Small intestine (tissue), 7 donors: ENCODE data around the gene PTGR1. TPM values are rescaled to one million over a fixed set of nuclear protein-coding genes. Genes with fewer than 3 reads are reported as not detected.
"Not testable (repeated sequence)": the region's sequence is repeated elsewhere in the genome, so short reads cannot be mapped to it uniquely, and the experiment has no call there.

ENCODE experiments used
- DNase-seq, 2 donors: peaks; one replicate each; pipeline versions ENCODE4 v3.0.0 to v3.0.0-alpha.2; 2013
- FAIRE-seq: peaks from 2 replicates; lab custom pipeline; 2012; peaks lifted over from hg19 to GRCh38; lab: Jason Lieb, UNC
- H3K27ac ChIP-seq, 3 donors: one replicate each; pipeline ENCODE4 v1.5.1; 2013; ENCODE audit warnings: low read length in 2 of 3, mild to moderate bottlenecking in 2 of 3, control low read depth in 1 of 3, inconsistent platforms in 1 of 3, low read depth in 1 of 3, moderate library complexity in 1 of 3
- H3K27me3 ChIP-seq, 3 donors: one replicate each; pipeline ENCODE4 v1.6.1; 2013; ENCODE audit warnings: low read length in 3 of 3, inconsistent platforms in 1 of 3; ENCODE audit not compliant: control insufficient read depth in 3 of 3, insufficient read depth in 3 of 3
- H3K36me3 ChIP-seq, 3 donors: one replicate each; pipeline ENCODE4 v1.6.1; 2013; ENCODE audit warnings: low read length in 3 of 3, inconsistent platforms in 1 of 3, low read depth in 1 of 3, mild to moderate bottlenecking in 1 of 3, moderate library complexity in 1 of 3; ENCODE audit not compliant: control insufficient read depth in 3 of 3, insufficient read depth in 2 of 3
- H3K4me1 ChIP-seq, 3 donors: one replicate each; pipeline ENCODE4 v1.6.1; 2013; ENCODE audit warnings: low read length in 2 of 3, inconsistent platforms in 1 of 3, low read depth in 1 of 3, mild to moderate bottlenecking in 1 of 3, moderate library complexity in 1 of 3; ENCODE audit not compliant: control insufficient read depth in 3 of 3, insufficient read depth in 2 of 3
- H3K4me3 ChIP-seq, 3 donors: one replicate each; pipeline ENCODE4 v1.5.1; 2013; ENCODE audit warnings: low read length in 3 of 3, control low read depth in 1 of 3, inconsistent platforms in 1 of 3, low read depth in 1 of 3, mild to moderate bottlenecking in 1 of 3, moderate library complexity in 1 of 3
- H3K9me3 ChIP-seq, 2 donors: one replicate each; pipeline ENCODE4 v1.6.1; 2013; ENCODE audit warnings: low read depth in 1 of 2, low read length in 1 of 2; ENCODE audit not compliant: control insufficient read depth in 2 of 2, insufficient read depth in 1 of 2
- WGBS, 3 donors: extraction: QIAGEN DNeasy Blood & Tissue Kit; methylation state at CpG; one replicate each; pipeline ENCODE4 v1.1.7; 2013; 5-methylcytosine and 5-hydroxymethylcytosine counted together
- polyA plus RNA-seq, 4 donors: library from polyadenylated mRNA; stranded (reverse) in 3 of 4; unstranded in 1 of 4; fragments of 200-250 nt in 3 of 4; fragments of 120-200 nt in 1 of 4; gene quantifications; one replicate each; pipeline versions ENCODE4 v1.2.1 to v1.2.3, GENCODE V29; 2013
- donor health status: healthy with polysubstance abuse.
- donor health status: control.
- donor health status: control.
- donor health status: Bipolar disorder and iron deficiency.
- donor health status: healthy.

Gene PTGR1
- polyA plus RNA-seq, 4 donors: 104 to 1,002 (median 280) TPM

DNA sequence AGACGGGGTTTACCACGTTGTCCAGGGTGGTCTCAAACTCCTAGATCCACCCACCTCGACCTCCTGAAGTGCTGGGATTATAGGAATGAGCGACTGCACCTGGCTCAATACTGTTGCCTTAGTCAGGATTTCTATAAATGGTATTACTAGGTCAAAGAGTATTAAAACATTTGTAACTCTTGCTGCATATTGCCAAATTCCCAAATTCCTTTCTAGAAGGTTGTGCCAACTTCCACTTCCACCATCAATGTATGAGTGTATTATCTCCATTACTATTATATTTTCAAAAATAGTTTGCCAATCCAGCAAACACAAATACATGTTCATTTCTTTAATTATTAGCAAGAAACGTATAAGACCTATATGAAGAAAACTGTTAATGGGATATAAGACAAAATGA, 10.6 kb downstream of the PTGR1 start:
- Histone ChIP-seq H3K27ac (no peak overlapping the region), H3K36me3 (peaks cover 6 to 49% (median 20%) of the 10 kb centered on the region in 3 donors), H3K4me3 (no peak overlapping the region), H3K9me3 (no peaks in the 10 kb centered on the region), H3K4me1 (peaks cover 0 to 7% (median 0%) of the 10 kb centered on the region in 3 donors), H3K27me3 (no peaks in the 10 kb centered on the region)
- DNase-seq (no peak), FAIRE-seq (peak; percentile 33)
- 74 to 92% (median 85%) methylated on average over 5 of the region's 5 CpGs for WGBS, 3 donors

GRCh38 chr9:111586378-111586777, 13.1 kb downstream of the PTGR1 start:
- H3K4me1 ChIP-seq: no peaks in the 10 kb centered on the region
- FAIRE-seq (no peak), DNase-seq (no peak)
- no peak overlapping the region for H3K27ac ChIP-seq
- no peaks in the 10 kb centered on the region for H3K27me3 ChIP-seq
- peaks cover 8 to 51% (median 24%) of the 10 kb centered on the region in 3 donors for H3K36me3 ChIP-seq
- WGBS, 3 donors: 93 to 96% (median 95%) methylated on average over 5 of the region's 5 CpGs
- H3K9me3 ChIP-seq: no peaks in the 10 kb centered on the region
- H3K4me3 ChIP-seq: no peak overlapping the region

DNA sequence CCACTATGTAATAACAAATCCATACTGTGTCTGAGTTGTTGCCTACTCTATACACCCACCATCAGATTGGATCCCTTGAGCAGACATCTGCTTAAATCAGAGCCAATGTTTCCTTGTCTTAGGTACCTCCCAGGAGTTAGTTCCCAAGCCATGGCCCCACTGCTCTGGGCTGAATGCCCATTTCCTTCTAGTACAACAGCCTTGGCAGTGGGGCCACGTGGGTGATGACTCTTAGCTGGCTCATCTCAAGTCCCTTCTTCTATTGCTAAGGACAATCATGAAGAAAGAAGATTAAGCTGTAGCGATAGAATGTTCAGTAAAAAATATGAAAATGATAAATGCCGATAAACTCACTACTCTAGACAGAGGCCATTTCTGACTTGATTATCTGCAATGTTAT, 16.6 kb downstream of the PTGR1 start:
- Histone ChIP-seq H3K9me3 (no peaks in the 10 kb centered on the region), H3K36me3 (peaks cover 13 to 43% (median 34%) of the 10 kb centered on the region in 3 donors), H3K27ac (no peak overlapping the region), H3K4me3 (no peak overlapping the region), H3K4me1 (no peaks in the 10 kb centered on the region), H3K27me3 (no peaks in the 10 kb centered on the region)
- FAIRE-seq (no peak), DNase-seq (no peak)
- 65 to 83% (median 79%) methylated on average over 3 of the region's 3 CpGs for WGBS, 3 donors

- DNase-seq (no peak), FAIRE-seq (no peak)
- Histone ChIP-seq H3K27me3 (no peaks in the 10 kb centered on the region), H3K27ac (peak overlapping the region in 1 of 3 donors; percentile 4), H3K9me3 (peaks cover 0 to 28% of the 10 kb centered on the region in 2 donors), H3K36me3 (peaks cover 15 to 71% (median 28%) of the 10 kb centered on the region in 3 donors), H3K4me1 (no peaks in the 10 kb centered on the region), H3K4me3 (no peak overlapping the region)
- WGBS, 3 donors: 70 to 84% (median 75%) methylated on average over 4 of the region's 4 CpGs
These were observed 26.4 kb downstream of the PTGR1 start for GRCh38 chr9:111572950-111573604.

GRCh38 chr9:111568127-111568526, 31.3 kb downstream of the PTGR1 start:
- not testable (repeated sequence) for H3K4me1 ChIP-seq, H3K27me3 ChIP-seq, H3K27ac ChIP-seq, FAIRE-seq, H3K4me3 ChIP-seq
- DNase-seq: peak in 1 of 2 donors; percentile 39
- 80 to 98% (median 81%) methylated on average over 4 of the region's 4 CpGs for WGBS, 3 donors
- Histone ChIP-seq H3K36me3 (peaks cover 8 to 75% (median 34%) of the 10 kb centered on the region in 3 donors), H3K9me3 (peaks cover 0 to 28% of the 10 kb centered on the region in 2 donors)

GRCh38 chr9:111566234-111566633, 33.2 kb downstream of the PTGR1 start:
- Histone ChIP-seq H3K27ac (no peak overlapping the region), H3K27me3 (no peaks in the 10 kb centered on the region), H3K9me3 (peaks cover 0 to 23% of the 10 kb centered on the region in 2 donors), H3K4me3 (no peak overlapping the region), H3K36me3 (peaks cover 6 to 65% (median 27%) of the 10 kb centered on the region in 3 donors), H3K4me1 (no peaks in the 10 kb centered on the region)
- 24 to 36% (median 28%) methylated on average over 1 of the region's 1 CpG for WGBS, 3 donors
- FAIRE-seq (no peak), DNase-seq (peak in 1 of 2 donors; percentile 39)

DNA sequence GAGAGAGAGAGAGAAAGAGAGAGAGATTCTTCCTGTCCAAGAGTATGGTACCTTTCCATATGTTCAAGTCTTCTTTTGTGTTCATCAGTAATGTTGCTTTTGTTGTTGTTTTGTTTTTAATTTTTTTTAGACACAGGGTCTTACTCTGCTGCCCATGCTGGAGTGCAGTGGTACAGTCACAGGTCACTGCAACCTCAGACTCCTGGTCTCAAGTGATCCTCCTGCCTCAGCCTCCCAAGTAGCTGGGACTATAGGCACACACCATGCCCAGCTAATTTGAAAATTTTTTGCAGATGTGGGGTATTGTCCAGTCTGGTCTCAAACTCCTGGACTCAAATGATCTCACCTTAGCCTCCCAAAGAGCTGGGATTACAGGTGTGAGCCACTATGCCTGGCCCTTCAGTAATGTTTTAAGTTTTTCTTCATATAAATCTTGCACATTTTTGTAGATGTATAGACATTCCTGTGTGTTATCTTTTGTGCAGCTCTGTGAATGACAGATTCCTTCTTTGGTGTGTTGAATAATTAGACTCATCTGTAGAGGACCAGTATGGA, 38.2 kb downstream of the PTGR1 start:
- Histone ChIP-seq H3K9me3 (peaks cover 0 to 28% of the 10 kb centered on the region in 2 donors), H3K4me3 (no peak overlapping the region), H3K4me1 (no peaks in the 10 kb centered on the region), H3K36me3 (peaks cover 3 to 43% (median 7%) of the 10 kb centered on the region in 3 donors), H3K27me3 (no peaks in the 10 kb centered on the region), H3K27ac (no peak overlapping the region)
- DNase-seq (peak in 1 of 2 donors; percentile 27), FAIRE-seq (no peak)

GRCh38 chr9:111559000-111559610, 40.3 kb downstream of the PTGR1 start:
- Histone ChIP-seq H3K36me3 (peaks cover 0 to 30% (median 2%) of the 10 kb centered on the region in 3 donors), H3K9me3 (peaks cover 0 to 47% of the 10 kb centered on the region in 2 donors), H3K4me1 (peaks cover 0 to 2% (median 0%) of the 10 kb centered on the region in 3 donors), H3K4me3 (no peak overlapping the region), H3K27me3 (no peaks in the 10 kb centered on the region), H3K27ac (peak overlapping the region in 1 of 3 donors; percentile 68)
- WGBS, 3 donors: 56 to 78% (median 69%) methylated on average over 7 of the region's 7 CpGs
- peak; percentile 5 to 91 for DNase-seq
- no peak for FAIRE-seq
